HG03039 (cell line): ENCODE measurements around the gene NPTX2.

Experiments
- ATAC-seq: cut with Tn5 transposase; IDR thresholded peaks from one replicate; pipeline ENCODE4 v1.9.1; 2021; ENCODE audit warnings: mild to moderate bottlenecking, moderate library complexity; ENCODE audit not compliant: unreplicated experiment

The NPTX2 gene

GRCh38 chr7:98653601-98654310, 36.7 kb downstream of the NPTX2 start:
- ATAC-seq, result no peak

GRCh38 chr7:98654524-98655272, 37.6 kb downstream of the NPTX2 start:
- no peak for ATAC-seq

DNA sequence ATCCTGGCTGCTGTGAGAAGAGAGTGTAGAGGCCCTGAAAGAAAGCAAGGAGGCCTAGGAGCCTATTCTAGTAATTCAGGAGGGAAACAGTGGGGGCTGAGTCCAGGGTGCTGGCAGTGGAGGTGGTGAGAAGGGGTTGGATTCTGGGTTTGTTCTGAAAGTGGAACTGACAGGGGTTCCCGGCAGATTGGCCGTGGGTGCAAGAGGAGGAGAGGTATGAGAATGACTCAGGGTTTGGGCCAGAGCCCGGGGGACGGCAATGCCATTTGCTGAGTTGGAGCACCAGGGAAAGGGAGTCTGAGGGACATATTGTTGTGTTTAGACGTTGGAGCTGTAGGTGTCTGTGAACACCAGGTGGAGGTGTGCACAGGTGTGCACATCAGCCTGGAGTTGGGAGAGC, 38.5 kb downstream of the NPTX2 start:
- no peak for ATAC-seq

DNA sequence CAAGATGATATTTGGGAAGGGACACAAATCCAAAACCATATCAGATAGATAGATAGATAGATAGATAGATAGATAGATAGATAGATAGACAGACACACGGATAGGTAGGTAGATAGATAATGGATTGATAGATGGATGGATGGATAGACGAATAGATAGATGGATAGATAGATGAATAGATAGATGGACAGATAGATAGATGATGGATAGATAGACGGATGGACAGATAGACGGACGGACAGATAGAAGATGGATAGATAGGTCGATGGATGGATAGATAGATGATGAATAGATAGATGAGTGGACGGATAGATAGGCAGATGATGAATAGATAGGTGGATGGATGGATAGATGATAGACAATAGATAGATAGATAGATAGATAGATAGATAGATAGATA, 39.8 kb downstream of the NPTX2 start:
- ATAC-seq, result no peak

GRCh38 chr7:98657736-98658135, 40.7 kb downstream of the NPTX2 start:
- ATAC-seq, result no peak

GRCh38 chr7:98659756-98660155, 42.7 kb downstream of the NPTX2 start:
- no peak for ATAC-seq

GRCh38 chr7:98661607-98662006, 44.5 kb downstream of the NPTX2 start:
- ATAC-seq, result no peak

DNA sequence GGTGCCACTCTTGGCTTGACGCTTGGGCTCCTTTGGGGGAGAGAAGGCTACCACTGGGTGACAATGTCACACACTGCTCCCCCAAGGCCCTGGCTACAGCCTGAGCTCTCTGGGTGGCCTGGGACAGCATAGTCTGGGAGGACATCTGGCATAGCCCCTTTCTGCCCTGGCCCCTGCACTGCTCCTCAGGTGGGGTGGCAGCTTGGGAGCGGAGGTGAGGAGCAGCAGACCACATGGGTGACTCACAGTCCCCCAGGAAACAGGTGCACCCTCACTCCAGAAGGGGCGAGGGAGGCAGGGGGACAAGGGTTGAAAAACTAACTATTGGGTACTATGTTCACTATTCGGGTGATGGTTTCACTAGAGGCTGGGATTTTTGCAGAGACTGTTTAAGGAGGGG, 45.2 kb downstream of the NPTX2 start:
- ATAC-seq, result no peak

DNA sequence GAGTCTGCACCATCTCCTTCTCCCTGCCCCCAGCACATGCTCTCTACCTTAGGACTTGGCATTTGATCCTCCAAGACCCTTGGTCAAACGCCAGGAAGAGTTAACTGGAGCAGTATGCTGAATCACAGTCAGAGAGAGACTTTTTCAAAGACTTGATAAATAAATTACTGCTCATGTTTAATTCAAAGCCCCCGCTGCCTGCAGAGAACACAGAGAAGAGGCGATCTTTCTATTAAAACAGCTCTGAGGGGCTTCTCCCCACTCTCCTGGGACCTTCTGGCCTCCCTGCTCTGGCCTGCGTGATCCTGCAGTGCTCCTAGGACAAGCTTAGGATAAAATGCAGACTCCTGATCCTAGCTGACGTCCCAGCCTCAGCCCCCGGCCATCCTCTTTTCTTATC, 47.8 kb downstream of the NPTX2 start:
- no peak for ATAC-seq

GRCh38 chr7:98668255-98668654, 51.2 kb downstream of the NPTX2 start:
- ATAC-seq, result no peak

DNA sequence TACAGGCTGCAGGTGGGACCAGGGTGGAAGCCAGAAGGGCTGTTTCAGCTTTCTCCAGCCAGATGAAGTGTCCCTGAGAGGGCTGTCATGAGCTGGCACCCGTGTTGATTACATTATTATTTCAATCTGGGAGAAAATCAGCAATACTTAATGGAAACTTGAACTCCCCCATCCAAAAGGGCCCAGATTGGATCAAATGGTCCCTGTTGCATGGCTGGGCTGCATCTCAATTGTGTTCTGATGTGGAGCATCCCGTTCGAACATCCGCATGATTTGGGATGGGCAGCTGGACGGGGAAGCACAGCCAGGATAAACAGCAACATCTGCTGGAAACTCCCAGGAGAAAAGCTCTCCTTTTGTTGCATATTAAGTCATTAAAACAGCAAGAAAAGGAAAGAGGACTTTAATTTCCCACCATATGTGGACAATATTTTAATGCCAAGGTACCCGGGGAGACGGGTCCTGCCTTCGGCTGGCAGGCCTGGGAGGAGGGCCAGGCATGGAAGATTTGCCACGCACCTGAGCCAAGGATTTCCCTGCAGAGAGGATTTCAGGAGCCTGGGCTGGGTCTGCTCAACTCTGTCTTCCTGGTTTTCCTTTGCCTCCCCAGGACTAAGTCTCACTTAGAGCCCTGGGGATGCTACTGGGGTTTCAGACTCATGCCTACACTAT, 52.4 kb downstream of the NPTX2 start:
- ATAC-seq, result no peak

GRCh38 chr7:98670186-98670585, 53.1 kb downstream of the NPTX2 start:
- ATAC-seq, result no peak

DNA sequence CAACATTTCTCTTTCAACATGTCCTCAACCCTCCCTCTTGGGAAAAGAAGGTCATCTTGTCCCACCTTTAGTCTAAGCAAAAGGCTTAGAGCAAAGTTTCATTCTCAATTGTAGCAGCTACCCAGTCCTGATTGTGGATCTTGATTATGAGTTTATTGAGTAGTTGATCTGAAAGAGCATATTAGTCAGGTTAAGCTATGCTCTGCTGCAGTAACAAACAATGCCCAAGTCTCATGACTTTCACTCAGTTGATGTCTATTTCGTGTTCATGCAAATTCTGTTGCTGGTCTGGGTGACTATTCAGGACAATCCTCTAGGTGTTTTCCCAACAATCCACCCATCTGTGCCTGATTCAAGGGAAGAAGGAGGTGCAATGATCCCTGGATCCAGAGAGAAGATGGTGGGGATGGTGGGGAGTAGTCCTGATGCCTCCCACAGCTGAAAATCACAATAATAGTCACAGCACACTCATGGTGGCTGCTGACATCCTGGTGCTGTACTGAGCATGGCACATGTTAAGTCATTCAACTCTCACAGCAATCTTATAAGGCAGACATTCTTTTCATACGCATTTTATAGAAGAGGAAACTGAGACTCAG, 54.7 kb downstream of the NPTX2 start:
- no peak for ATAC-seq

DNA sequence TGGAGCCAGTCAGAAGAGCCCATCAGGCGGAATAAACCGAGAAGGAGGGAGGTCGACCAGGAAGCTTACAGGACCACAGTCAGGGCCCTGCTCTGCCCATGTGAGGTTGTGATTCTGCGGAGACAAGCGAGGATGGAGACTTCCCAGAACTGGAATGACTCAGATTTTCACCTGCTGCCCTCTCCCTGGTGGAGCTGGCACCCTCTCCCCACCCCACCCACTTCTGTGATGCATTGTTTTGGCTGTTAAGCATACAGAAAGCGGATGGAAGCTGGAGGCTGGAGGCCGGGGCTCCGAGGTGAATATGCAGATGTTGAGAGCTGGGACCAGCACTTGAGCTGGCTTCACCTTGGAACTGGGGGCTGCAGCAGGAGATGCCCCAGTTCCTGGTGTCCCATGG, 57.4 kb downstream of the NPTX2 start:
- no peak for ATAC-seq

DNA sequence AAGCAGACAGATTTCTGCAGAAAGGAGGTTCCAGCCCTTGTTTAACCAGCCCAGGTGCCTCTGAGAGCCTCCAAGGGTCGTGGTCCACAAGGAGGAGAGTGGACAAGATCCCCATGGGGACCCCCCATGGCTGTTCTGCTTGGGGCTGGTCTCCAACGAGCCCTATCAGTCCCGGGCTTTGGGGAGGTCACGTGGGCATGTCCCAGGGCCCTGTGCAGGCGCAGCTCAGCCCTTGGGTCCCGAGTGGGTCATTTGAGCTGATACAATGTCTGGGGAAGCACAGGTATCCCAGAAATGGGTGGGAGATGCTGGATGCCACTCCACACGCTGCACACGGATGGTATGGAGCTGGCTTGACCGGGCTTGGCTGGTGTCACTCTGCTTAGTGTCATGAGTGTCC, 57.8 kb downstream of the NPTX2 start:
- no peak for ATAC-seq

DNA sequence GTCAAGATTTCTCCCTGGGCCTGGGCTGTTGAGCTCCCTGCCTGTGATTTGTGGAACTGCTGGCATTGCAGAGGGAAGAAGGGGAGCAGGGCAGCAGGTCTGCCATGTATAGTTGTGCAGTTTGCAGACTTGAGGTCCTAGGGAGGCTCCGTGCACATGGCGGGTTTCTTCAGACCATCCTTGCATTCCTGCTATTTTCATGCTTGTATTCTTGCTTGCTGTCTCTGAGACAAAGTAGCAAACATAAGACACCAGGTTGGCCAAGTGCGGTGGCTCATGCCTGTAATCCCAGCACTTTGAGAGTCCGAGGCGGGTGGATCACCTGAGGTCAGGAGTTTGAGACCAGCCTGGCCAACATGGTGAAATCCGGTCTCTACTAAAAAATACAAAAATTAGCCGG, 61.1 kb downstream of the NPTX2 start:
- no peak for ATAC-seq
